H1 (cell line): Measurements from ENCODE around the gene ELP4. TPM values are rescaled to one million over a fixed set of nuclear protein-coding genes. Genes with fewer than 3 reads are reported as not detected.

Experiments used
- CTCF ChIA-PET: fragments of 300-600 bp; sonication (Branson Sonifier 250); formaldehyde crosslinking; loops from one replicate; lab custom pipeline; 2021; ENCODE audit not compliant: partially characterized antibody; lab: Charles Lee
- POLR2A ChIA-PET: fragments of 300-600 bp; sonication (Branson Sonifier 250); formaldehyde crosslinking; loops from one replicate; lab custom pipeline; 2021; ENCODE audit warnings: inconsistent platforms; ENCODE audit not compliant: partially characterized antibody; lab: Charles Lee
- DNase-seq, 2 experiments: peaks; one replicate each; pipeline versions ENCODE4 v3.0.0 to v3.0.0-alpha.2; 2010 to 2022; ENCODE audit warnings: low spot score in 2 of 2, low read depth in 1 of 2, mixed read lengths in 1 of 2
- FAIRE-seq: peaks from 2 replicates; lab custom pipeline; 2011; peaks lifted over from hg19 to GRCh38; lab: Jason Lieb, UNC
- H2AFZ ChIP-seq: 2 replicates; pipeline ENCODE4 v1.8.1; 2012; ENCODE audit warnings: low read length, inconsistent platforms
- H2AK5ac ChIP-seq: 2 replicates; pipeline ENCODE4 v1.6.1; 2013; ENCODE audit warnings: low read depth, low read length
- H2BK120ac ChIP-seq: replicated peaks from 2 replicates; pipeline ENCODE3; 2013; ENCODE audit warnings: low read depth, low read length, inconsistent platforms
- H2BK12ac ChIP-seq: 2 replicates; pipeline ENCODE4 v1.6.1; 2013; ENCODE audit warnings: low read depth, low read length
- H2BK15ac ChIP-seq: 2 replicates; pipeline ENCODE4 v1.6.1; 2013; ENCODE audit warnings: low read length
- H2BK20ac ChIP-seq: 2 replicates; pipeline ENCODE4 v1.6.1; 2013; ENCODE audit warnings: low read length
- H2BK5ac ChIP-seq: 2 replicates; pipeline ENCODE4 v1.6.1; 2013; ENCODE audit warnings: low read depth, low read length
- H3K14ac ChIP-seq: 2 replicates; pipeline ENCODE4 v1.6.1; 2013; ENCODE audit warnings: inconsistent platforms; ENCODE audit not compliant: insufficient read length
- H3K18ac ChIP-seq: 2 replicates; pipeline ENCODE4 v1.6.1; 2013; ENCODE audit warnings: low read length; ENCODE audit errors: extremely low read depth
- H3K23ac ChIP-seq: 2 replicates; pipeline ENCODE4 v1.6.1; 2013; ENCODE audit warnings: inconsistent platforms; ENCODE audit not compliant: insufficient read length
- H3K23me2 ChIP-seq: 2 replicates; pipeline ENCODE4 v1.6.1; 2013; ENCODE audit warnings: low read depth, low read length
- H3K27ac ChIP-seq: 2 replicates; pipeline ENCODE4 v1.6.1; 2011; ENCODE audit warnings: low read depth, low read length, inconsistent platforms
- H3K27me3 ChIP-seq, 4 experiments: replicated peaks in 1 of 4; 1 replicate in 1 of 4; 2 replicates in 3 of 4; pipeline versions ENCODE4 v1.6.1 to v1.8.1; 2011 to 2013; ENCODE audit warnings: low read length in 3 of 4, mild to moderate bottlenecking in 3 of 4, inconsistent platforms in 2 of 4, mixed read lengths in 2 of 4, moderate library complexity in 1 of 4; ENCODE audit not compliant: control insufficient read depth in 3 of 4, insufficient read depth in 3 of 4; ENCODE audit errors: extremely low read depth in 1 of 4
- H3K36me3 ChIP-seq, 4 experiments: 2 replicates each; pipeline versions ENCODE4 v1.6.1 to v1.8.1; 2011 to 2013; ENCODE audit warnings: mild to moderate bottlenecking in 4 of 4, low read length in 3 of 4, moderate library complexity in 2 of 4, control low read depth in 1 of 4, inconsistent platforms in 1 of 4; ENCODE audit not compliant: insufficient read depth in 4 of 4, control insufficient read depth in 2 of 4
- H3K4ac ChIP-seq: replicated peaks from 2 replicates; pipeline ENCODE3; 2013; ENCODE audit warnings: low read length, low read depth, mixed read lengths, inconsistent platforms; ENCODE audit not compliant: insufficient read length
- H3K4me1 ChIP-seq, 4 experiments: replicated peaks in 1 of 4; 1 replicate in 1 of 4; 2 replicates in 3 of 4; pipeline versions ENCODE4 v1.6.1 to v1.8.1; 2011 to 2013; ENCODE audit warnings: low read length in 3 of 4, inconsistent platforms in 2 of 4, mixed read lengths in 1 of 4; ENCODE audit not compliant: insufficient read depth in 4 of 4, control insufficient read depth in 3 of 4
- H3K4me2 ChIP-seq, 2 experiments: 2 replicates each; pipeline versions ENCODE4 v1.6.1 to v1.8.1; 2011 to 2013; ENCODE audit warnings: low read depth in 2 of 2, low read length in 2 of 2, control low read depth in 1 of 2, inconsistent platforms in 1 of 2, mild to moderate bottlenecking in 1 of 2; ENCODE audit not compliant: insufficient read depth in 1 of 2
- H3K4me3 ChIP-seq, 4 experiments: fragments of 200-600, 300-600 bp in 1 of 4; sonication (generic), shearing (Covaris generic), sonication (Bioruptor Twin) in 1 of 4; 2 replicates each; pipeline versions ENCODE4 v1.5.1 to v1.8.1; 2011 to 2016; ENCODE audit warnings: low read length in 4 of 4, low read depth in 3 of 4, control low read depth in 2 of 4, inconsistent platforms in 2 of 4, mild to moderate bottlenecking in 2 of 4, mixed read lengths in 1 of 4, moderate library complexity in 1 of 4; ENCODE audit not compliant: insufficient read depth in 2 of 4; ENCODE audit errors: extremely low read depth in 1 of 4
- H3K56ac ChIP-seq: replicated peaks from 2 replicates; pipeline ENCODE3; 2013; ENCODE audit warnings: low read depth, mild to moderate bottlenecking, mixed read lengths, low read length, inconsistent platforms; ENCODE audit not compliant: insufficient read length
- H3K79me1 ChIP-seq: 2 replicates; pipeline ENCODE4 v1.6.1; 2013; ENCODE audit warnings: low read depth, low read length, control low read depth
- H3K79me2 ChIP-seq, 2 experiments: 2 replicates each; pipeline versions ENCODE4 v1.6.1 to v1.8.1; 2012 to 2013; ENCODE audit warnings: low read length in 2 of 2, mild to moderate bottlenecking in 2 of 2, inconsistent platforms in 1 of 2; ENCODE audit not compliant: insufficient read depth in 2 of 2, control insufficient read depth in 1 of 2
- H3K9ac ChIP-seq, 4 experiments: replicated peaks in 1 of 4; 1 replicate in 1 of 4; 2 replicates in 3 of 4; pipeline versions ENCODE4 v1.6.1 to v1.8.1; 2011 to 2013; ENCODE audit warnings: low read depth in 3 of 4, low read length in 3 of 4, control low read depth in 2 of 4, mild to moderate bottlenecking in 2 of 4, moderate library complexity in 2 of 4, inconsistent platforms in 1 of 4; ENCODE audit errors: extremely low read depth in 1 of 4
- H3K9me3 ChIP-seq, 2 experiments: 2 replicates each; pipeline versions ENCODE4 v1.6.1 to v1.8.1; 2012 to 2013; ENCODE audit warnings: mild to moderate bottlenecking in 2 of 2, moderate library complexity in 2 of 2, control low read depth in 1 of 2, inconsistent platforms in 1 of 2, low read depth in 1 of 2, low read length in 1 of 2, mixed read lengths in 1 of 2; ENCODE audit not compliant: insufficient read depth in 2 of 2
- H4K20me1 ChIP-seq, 2 experiments: replicated peaks in 1 of 2; 2 replicates each; pipeline versions ENCODE3 to v1.8.1; 2011 to 2013; ENCODE audit warnings: inconsistent platforms in 2 of 2, low read length in 2 of 2, mild to moderate bottlenecking in 1 of 2; ENCODE audit not compliant: insufficient read depth in 2 of 2, control insufficient read depth in 1 of 2
- H4K5ac ChIP-seq: 2 replicates; pipeline ENCODE4 v1.6.1; 2013; ENCODE audit warnings: low read length, low read depth, mixed read lengths, inconsistent platforms; ENCODE audit not compliant: insufficient read length
- H4K8ac ChIP-seq: 2 replicates; pipeline ENCODE4 v1.8.0; 2013; ENCODE audit warnings: mild to moderate bottlenecking, moderate library complexity, low read length, inconsistent platforms; ENCODE audit not compliant: insufficient read depth; ENCODE audit errors: extremely low read depth
- H4K91ac ChIP-seq: replicated peaks from 2 replicates; pipeline ENCODE3; 2013; ENCODE audit warnings: low read length, mixed read lengths, inconsistent platforms; ENCODE audit not compliant: insufficient read length
- CBX5 ChIP-seq: fragments of 300-800, 300-1000 bp; sonication (generic); IDR thresholded peaks from 2 replicates; pipeline ENCODE4 v1.7.1; 2016; ENCODE audit warnings: antibody characterized with exemption, low read length, low read depth
- GTF2F1 ChIP-seq: IDR thresholded peaks from 2 replicates; pipeline ENCODE4 v1.6.1; 2012; ENCODE audit warnings: low read depth, low read length, improper control_type of control experiment, borderline replicate concordance
- KDM4A ChIP-seq: IDR thresholded peaks from one replicate; pipeline ENCODE4 v1.7.1; 2012; ENCODE audit warnings: low read depth, mild to moderate bottlenecking, moderate library complexity, low read length, inconsistent platforms; ENCODE audit not compliant: severe bottlenecking
- POU5F1 ChIP-seq: IDR thresholded peaks from 2 replicates; pipeline ENCODE4 v1.6.1; 2011; ENCODE audit warnings: low read depth, mild to moderate bottlenecking, low read length, moderate library complexity
- RFX5 ChIP-seq: IDR thresholded peaks from 2 replicates; pipeline ENCODE4 v1.6.1; 2011; ENCODE audit warnings: low read depth, low read length, improper control_type of control experiment, borderline replicate concordance
- SIN3A ChIP-seq, 2 experiments: IDR thresholded peaks in 1 of 2; conservative IDR thresholded peaks in 1 of 2; 2 replicates each; pipeline ENCODE4 v1.6.1; 2011 to 2012; ENCODE audit warnings: low read length in 2 of 2, improper control_type of control experiment in 1 of 2, low read depth in 1 of 2, mild to moderate bottlenecking in 1 of 2
- SUZ12 ChIP-seq: fragments of 200-600 bp; sonication (generic); IDR thresholded peaks from 2 replicates; pipeline ENCODE4 v1.6.1; 2012; ENCODE audit warnings: mild to moderate bottlenecking, inconsistent platforms, low read length, moderate library complexity, mixed read lengths
- TAF7 ChIP-seq: optimal IDR thresholded peaks from 2 replicates; pipeline ENCODE3; 2011; ENCODE audit warnings: low read depth, mild to moderate bottlenecking, inconsistent platforms, low read length, moderate library complexity, borderline replicate concordance
- TCF12 ChIP-seq: IDR thresholded peaks from 2 replicates; pipeline ENCODE4 v1.6.1; 2011; ENCODE audit warnings: low read depth, mild to moderate bottlenecking, low read length
- WGBS, 2 experiments: shearing (Covaris generic) in 1 of 2; methylation state at CpG; one replicate each; pipeline versions ENCODE4 v1.1.6 to v1.1.7; 2013 to 2015; ENCODE audit warnings: low lambda C conversion rate in 2 of 2, mixed read lengths in 2 of 2, inconsistent platforms in 1 of 2, low coverage in 1 of 2, missing lambda C conversion rate in 1 of 2; ENCODE audit not compliant: insufficient replicate concordance in 2 of 2, insufficient coverage in 1 of 2, insufficient read length in 1 of 2; ENCODE audit errors: extremely low coverage in 1 of 2, missing lambda C conversion rate in 1 of 2; 5-methylcytosine and 5-hydroxymethylcytosine counted together
- polyA plus RNA-seq, 7 experiments: library from polyadenylated mRNA; depleted of rRNA in 3 of 7; stranded (reverse) in 5 of 7; unstranded in 2 of 7; fragments of >200 nt in 5 of 7; fragments of 200-250 nt in 2 of 7; gene quantifications; 1 replicate in 5 of 7; 2 replicates in 1 of 7; 4 replicates in 1 of 7; pipeline versions ENCODE4 v1.2.1 to v1.2.3, GENCODE V29; 2011 to 2013; ENCODE audit warnings: missing spikeins in 2 of 7, mixed read lengths in 2 of 7
- total RNA-seq: library from RNA; stranded (reverse); fragmentation: NEBNext Ultra II Directional; extraction: Animal tissue kit (Norgen Biotek cat#: 25700); gene quantifications from 2 replicates; pipeline ENCODE4 v1.2.1, GENCODE V29; 2021
- TF ChIP-seq, protein P1 (sequence below): IDR thresholded peaks from 2 replicates; pipeline ENCODE4 v1.6.1; 2012; ENCODE audit warnings: low read length, inconsistent platforms
- TF ChIP-seq, protein P2 (sequence below): IDR thresholded peaks from 2 replicates; pipeline ENCODE4 v1.6.1; 2011; ENCODE audit warnings: low read depth, mild to moderate bottlenecking, low read length; ENCODE audit not compliant: insufficient read depth

Gene ELP4
- total and polyA plus RNA-seq, 2 of the 8 experiments (the other 6 are each of a cell fraction or from before 2014, with no cell fraction given), result 14.0 to 18.6 TPM

DNA sequence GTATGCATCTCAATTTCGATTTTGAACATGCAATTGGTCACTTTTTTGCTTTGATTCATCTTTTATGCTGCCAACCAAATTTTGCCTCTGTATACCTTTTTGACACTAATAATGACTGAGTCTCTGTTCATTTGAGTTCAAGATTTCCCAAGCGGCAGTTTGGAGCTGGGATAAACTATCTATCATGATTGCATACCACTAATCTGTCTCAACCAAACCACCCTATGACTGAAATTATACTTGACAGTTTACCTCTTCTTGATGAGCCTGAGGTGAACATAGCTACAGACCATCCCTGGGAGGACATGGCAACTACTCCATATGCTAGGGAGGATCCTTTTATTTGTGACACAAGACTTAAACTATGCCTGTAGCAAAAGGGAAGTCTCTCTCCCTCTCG, 155.4 kb downstream of the ELP4 start:
- H2AK5ac ChIP-seq, result no peak overlapping the region
- no peak overlapping the region for H2AFZ ChIP-seq
- ChIA-PET POLR2A (no interaction called here), CTCF (interaction anchor here (0.7 to 2.0 kb wide), 6 partner anchors 17 to 565 kb away, joined by 3 to 6 read pairs (median 4); no protein-coding TSS in a partner anchor)
- peaks cover 0 to 3% (median 0%) of the 10 kb centered on the region in 4 experiments; a peak in 1 of 7 replicates for H3K4me1 ChIP-seq
- no peak overlapping the region for H3K14ac ChIP-seq
- no peak overlapping the region for H3K27ac ChIP-seq
- no peak overlapping the region for H3K23ac ChIP-seq
- no peak overlapping the region for H4K5ac ChIP-seq
- whole genome bisulfite sequencing, 2 experiments, result 84% methylated on average over 3 of the region's 3 CpGs; no CpG with 5 or more reads in 1 of the 2 experiments
- no peak overlapping the region for H4K8ac ChIP-seq
- H2BK12ac ChIP-seq, result no peak overlapping the region
- no peaks in the 10 kb centered on the region for H4K20me1 ChIP-seq
- H3K56ac ChIP-seq, result no peak overlapping the region
- H2BK120ac ChIP-seq, result no peak overlapping the region
- DNase-seq, result no peak
- H3K4ac ChIP-seq, result no peak overlapping the region
- no peaks in the 10 kb centered on the region for H3K9me3 ChIP-seq
- FAIRE-seq, result no peak
- no peak overlapping the region for H3K4me2 ChIP-seq
- no peaks in the 10 kb centered on the region for H3K36me3 ChIP-seq
- no peaks in the 10 kb centered on the region for H3K23me2 ChIP-seq
- H2BK15ac ChIP-seq, result no peak overlapping the region
- no peaks in the 10 kb centered on the region for H3K27me3 ChIP-seq
- no peaks in the 10 kb centered on the region for H3K79me2 ChIP-seq
- H3K18ac ChIP-seq, result no peak overlapping the region
- H4K91ac ChIP-seq, result no peak overlapping the region
- H2BK5ac ChIP-seq, result no peak overlapping the region
- H3K4me3 ChIP-seq, result no peak overlapping the region
- no peaks in the 10 kb centered on the region for H3K79me1 ChIP-seq
- no peak overlapping the region for H3K9ac ChIP-seq
- H2BK20ac ChIP-seq, result no peak overlapping the region
- TF ChIP-seq KDM4A (no peak), SUZ12 (no peak), CBX5 (no peak), GTF2F1 (no peak), TCF12 (no peak), SIN3A (conservative IDR thresholded peaks at IDR 0.05 in 1 of 2, IDR thresholded peaks at IDR 0.05 in 1 of 2; ENCODE audit: low read depth in 1 of 2, low read length in 2 of 2) (no peak), TAF7 (no peak), POU5F1 (no peak), RFX5 (no peak)
- TF ChIP-seq, protein P1, sequence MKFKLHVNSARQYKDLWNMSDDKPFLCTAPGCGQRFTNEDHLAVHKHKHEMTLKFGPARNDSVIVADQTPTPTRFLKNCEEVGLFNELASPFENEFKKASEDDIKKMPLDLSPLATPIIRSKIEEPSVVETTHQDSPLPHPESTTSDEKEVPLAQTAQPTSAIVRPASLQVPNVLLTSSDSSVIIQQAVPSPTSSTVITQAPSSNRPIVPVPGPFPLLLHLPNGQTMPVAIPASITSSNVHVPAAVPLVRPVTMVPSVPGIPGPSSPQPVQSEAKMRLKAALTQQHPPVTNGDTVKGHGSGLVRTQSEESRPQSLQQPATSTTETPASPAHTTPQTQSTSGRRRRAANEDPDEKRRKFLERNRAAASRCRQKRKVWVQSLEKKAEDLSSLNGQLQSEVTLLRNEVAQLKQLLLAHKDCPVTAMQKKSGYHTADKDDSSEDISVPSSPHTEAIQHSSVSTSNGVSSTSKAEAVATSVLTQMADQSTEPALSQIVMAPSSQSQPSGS, result no peak
- TF ChIP-seq, protein P2, sequence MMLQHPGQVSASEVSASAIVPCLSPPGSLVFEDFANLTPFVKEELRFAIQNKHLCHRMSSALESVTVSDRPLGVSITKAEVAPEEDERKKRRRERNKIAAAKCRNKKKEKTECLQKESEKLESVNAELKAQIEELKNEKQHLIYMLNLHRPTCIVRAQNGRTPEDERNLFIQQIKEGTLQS, result no peak
